BLaER1 (cell line): ENCODE measurements around the gene NMS.

Experiments
- H3K27ac ChIP-seq: shearing (Covaris generic); formaldehyde crosslinking; 2 replicates; pipeline ENCODE4 v1.8.1; 2022
- H3K27me3 ChIP-seq: shearing (Covaris generic); formaldehyde crosslinking; 2 replicates; pipeline ENCODE4 v1.8.1; 2022
- H3K36me3 ChIP-seq: shearing (Covaris generic); formaldehyde crosslinking; 2 replicates; pipeline ENCODE4 v1.8.1; 2022
- H3K4me1 ChIP-seq: shearing (Covaris generic); formaldehyde crosslinking; 2 replicates; pipeline ENCODE4 v1.8.1; 2022
- H3K4me2 ChIP-seq: shearing (Covaris generic); formaldehyde crosslinking; 2 replicates; pipeline ENCODE4 v1.8.1; 2022
- H3K4me3 ChIP-seq: shearing (Covaris generic); formaldehyde crosslinking; 2 replicates; pipeline ENCODE4 v1.8.1; 2022
- H3K9ac ChIP-seq: shearing (Covaris generic); formaldehyde crosslinking; 2 replicates; pipeline ENCODE4 v1.8.1; 2022
- H3K9me3 ChIP-seq: shearing (Covaris generic); formaldehyde crosslinking; 2 replicates; pipeline ENCODE4 v1.8.1; 2022
- H4K20me1 ChIP-seq: shearing (Covaris generic); formaldehyde crosslinking; 2 replicates; pipeline ENCODE4 v1.8.1; 2022
- Cebpa-rat ChIP-seq: shearing (Covaris generic); IDR thresholded peaks from 2 replicates; pipeline ENCODE4 v1.8.1; 2022

The NMS gene

GRCh38 chr2:100520224-100520623 is 49.9 kb downstream of the NMS start:
- H3K9me3 ChIP-seq = no peaks in the 10 kb centered on the region
- H3K27me3 ChIP-seq = no peaks in the 10 kb centered on the region
- no peak overlapping the region for H3K9ac ChIP-seq
- no peak overlapping the region for H3K4me3 ChIP-seq
- no peak overlapping the region for H3K4me2 ChIP-seq
- H3K36me3 ChIP-seq = no peaks in the 10 kb centered on the region
- TF ChIP-seq Cebpa-rat = no peak
- no peaks in the 10 kb centered on the region for H4K20me1 ChIP-seq
- no peak overlapping the region for H3K27ac ChIP-seq
- H3K4me1 ChIP-seq = no peaks in the 10 kb centered on the region

GRCh38 chr2:100522430-100522829 is 52.1 kb downstream of the NMS start:
- H4K20me1 ChIP-seq = no peaks in the 10 kb centered on the region
- no peak overlapping the region for H3K27ac ChIP-seq
- no peak overlapping the region for H3K4me3 ChIP-seq
- no peak overlapping the region for H3K4me2 ChIP-seq
- no peak for TF ChIP-seq Cebpa-rat
- no peaks in the 10 kb centered on the region for H3K27me3 ChIP-seq
- H3K9ac ChIP-seq = no peak overlapping the region
- no peaks in the 10 kb centered on the region for H3K9me3 ChIP-seq
- no peaks in the 10 kb centered on the region for H3K36me3 ChIP-seq
- no peaks in the 10 kb centered on the region for H3K4me1 ChIP-seq

GRCh38 chr2:100524331-100524730 is 54.0 kb downstream of the NMS start:
- H3K4me1 ChIP-seq = no peaks in the 10 kb centered on the region
- no peak overlapping the region for H3K9ac ChIP-seq
- no peak overlapping the region for H3K4me3 ChIP-seq
- H3K27ac ChIP-seq = no peak overlapping the region
- H3K27me3 ChIP-seq = no peaks in the 10 kb centered on the region
- H3K36me3 ChIP-seq = no peaks in the 10 kb centered on the region
- TF ChIP-seq Cebpa-rat = no peak
- H3K4me2 ChIP-seq = no peak overlapping the region
- H3K9me3 ChIP-seq = no peaks in the 10 kb centered on the region
- H4K20me1 ChIP-seq = no peaks in the 10 kb centered on the region

GRCh38 chr2:100526868-100527267 is 56.6 kb downstream of the NMS start:
- TF ChIP-seq Cebpa-rat = no peak
- Histone ChIP-seq H3K27me3 (no peaks in the 10 kb centered on the region), H3K27ac (no peak overlapping the region), H3K9me3 (no peaks in the 10 kb centered on the region), H3K9ac (no peak overlapping the region), H3K36me3 (no peaks in the 10 kb centered on the region), H4K20me1 (no peaks in the 10 kb centered on the region), H3K4me3 (no peak overlapping the region), H3K4me2 (no peak overlapping the region), H3K4me1 (0 out of 2 replicates have a peak, but pooled peaks cover 7% of the 10 kb centered on the region)

GRCh38 chr2:100527440-100528015 is 57.2 kb downstream of the NMS start:
- no peak for TF ChIP-seq Cebpa-rat
- no peak overlapping the region for H3K4me3 ChIP-seq
- H3K4me2 ChIP-seq = no peak overlapping the region
- H3K36me3 ChIP-seq = no peaks in the 10 kb centered on the region
- no peaks in the 10 kb centered on the region for H3K27me3 ChIP-seq
- no peak overlapping the region for H3K27ac ChIP-seq
- no peaks in the 10 kb centered on the region for H3K9me3 ChIP-seq
- 0 out of 2 replicates have a peak, but pooled peaks cover 7% of the 10 kb centered on the region for H3K4me1 ChIP-seq
- H4K20me1 ChIP-seq = no peaks in the 10 kb centered on the region
- no peak overlapping the region for H3K9ac ChIP-seq

GRCh38 chr2:100529176-100529575 is 58.9 kb downstream of the NMS start:
- Histone ChIP-seq H3K4me2 (no peak overlapping the region), H3K36me3 (no peaks in the 10 kb centered on the region), H3K27me3 (no peaks in the 10 kb centered on the region), H3K4me3 (no peak overlapping the region), H3K9ac (no peak overlapping the region), H4K20me1 (no peaks in the 10 kb centered on the region), H3K27ac (no peak overlapping the region), H3K4me1 (0 out of 2 replicates have a peak, but pooled peaks cover 7% of the 10 kb centered on the region), H3K9me3 (no peaks in the 10 kb centered on the region)
- TF ChIP-seq Cebpa-rat = no peak

- H3K9me3 ChIP-seq = no peaks in the 10 kb centered on the region
- H3K9ac ChIP-seq = no peak overlapping the region
- no peaks in the 10 kb centered on the region for H3K27me3 ChIP-seq
- no peak overlapping the region for H3K4me3 ChIP-seq
- no peaks in the 10 kb centered on the region for H3K36me3 ChIP-seq
- 0 out of 2 replicates have a peak, but pooled peaks cover 7% of the 10 kb centered on the region for H3K4me1 ChIP-seq
- no peak for TF ChIP-seq Cebpa-rat
- no peak overlapping the region for H3K27ac ChIP-seq
- no peak overlapping the region for H3K4me2 ChIP-seq
- no peaks in the 10 kb centered on the region for H4K20me1 ChIP-seq
These were observed 59.6 kb downstream of the NMS start for GRCh38 chr2:100529900-100530299.
